Measurements from ENCODE around the gene SOWAHA.

GRCh38 chr5:132820162-132820754 lies 7.2 kb downstream of the SOWAHA start:
- no peak for TF ChIP-seq POLR2A (IDR thresholded peaks at IDR 0.05; ENCODE audit: low read length)
- peak; percentile 93 for TF ChIP-seq CTCF (IDR thresholded peaks at IDR 0.05)
- no peak for TF ChIP-seq RNF2 (IDR thresholded peaks at IDR 0.05; ENCODE audit: borderline replicate concordance, low read depth)
- no peak for TF ChIP-seq CEBPB (IDR thresholded peaks at IDR 0.05)
- no peak for TF ChIP-seq JUN (IDR thresholded peaks at IDR 0.05)
- TF ChIP-seq EP300 (IDR thresholded peaks at IDR 0.05): no peak
